ENCODE results near the gene ZNF559. TPM values are rescaled to one million over a fixed set of nuclear protein-coding genes. Genes with fewer than 3 reads are reported as not detected.

Gene ZNF559
- total RNA-seq, 4 donors from 2014 or later, result 1.4 to 3.8 (median 3.0) TPM

- Histone ChIP-seq H3K4me3 (peak within 1 kb of the TSS in 1 of 4 donors; percentile 21), H3K27me3 (no peaks in the 10 kb centered on the region), H3K36me3 (peaks cover 0 to 13% of the 10 kb centered on the region in 2 donors), H3K9me3 (peaks cover 0 to 18% (median 3%) of the 10 kb centered on the region in 3 donors), H3K27ac (no peak within 1 kb of the TSS), H3K4me1 (no peaks in the 10 kb centered on the region)
- DNase-seq (no peak), ATAC-seq (no peak)
- intact Hi-C loops (cut with DNase I; ENCODE audit: low total_unique reads), result no loop called here
- no peak for TF ChIP-seq POLR2A (IDR thresholded peaks at IDR 0.05)
- TF ChIP-seq, protein P1, sequence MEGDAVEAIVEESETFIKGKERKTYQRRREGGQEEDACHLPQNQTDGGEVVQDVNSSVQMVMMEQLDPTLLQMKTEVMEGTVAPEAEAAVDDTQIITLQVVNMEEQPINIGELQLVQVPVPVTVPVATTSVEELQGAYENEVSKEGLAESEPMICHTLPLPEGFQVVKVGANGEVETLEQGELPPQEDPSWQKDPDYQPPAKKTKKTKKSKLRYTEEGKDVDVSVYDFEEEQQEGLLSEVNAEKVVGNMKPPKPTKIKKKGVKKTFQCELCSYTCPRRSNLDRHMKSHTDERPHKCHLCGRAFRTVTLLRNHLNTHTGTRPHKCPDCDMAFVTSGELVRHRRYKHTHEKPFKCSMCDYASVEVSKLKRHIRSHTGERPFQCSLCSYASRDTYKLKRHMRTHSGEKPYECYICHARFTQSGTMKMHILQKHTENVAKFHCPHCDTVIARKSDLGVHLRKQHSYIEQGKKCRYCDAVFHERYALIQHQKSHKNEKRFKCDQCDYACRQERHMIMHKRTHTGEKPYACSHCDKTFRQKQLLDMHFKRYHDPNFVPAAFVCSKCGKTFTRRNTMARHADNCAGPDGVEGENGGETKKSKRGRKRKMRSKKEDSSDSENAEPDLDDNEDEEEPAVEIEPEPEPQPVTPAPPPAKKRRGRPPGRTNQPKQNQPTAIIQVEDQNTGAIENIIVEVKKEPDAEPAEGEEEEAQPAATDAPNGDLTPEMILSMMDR (IDR thresholded peaks at IDR 0.05 in 4 of 5, conservative IDR thresholded peaks at IDR 0.05 in 1 of 5), result no peak
- in situ Hi-C loops (cut with MboI; ENCODE audit: low sequenced_read_pairs in 4 of 4), result no loop called here
Measured at GRCh38 chr19:9362905-9363304, 38.9 kb downstream of the ZNF559 start, which contains the start of gene ZNF177. ZNF177 (plus strand) TSS chr19:9363013; CDS start chr19:9378312, 15,299 bp downstream.

GRCh38 chr19:9370738-9371619, 47.0 kb downstream of the ZNF559 start:
- Histone ChIP-seq H3K36me3 (peaks cover 0 to 30% of the 10 kb centered on the region in 2 donors), H3K27ac (no peak overlapping the region), H3K4me3 (no peak overlapping the region), H3K9me3 (peaks cover 0 to 34% (median 3%) of the 10 kb centered on the region in 3 donors), H3K27me3 (no peaks in the 10 kb centered on the region), H3K4me1 (no peaks in the 10 kb centered on the region)
- DNase-seq, result no peak
- no peak for ATAC-seq
- in situ Hi-C loops (cut with MboI; ENCODE audit: low sequenced_read_pairs in 4 of 4) (no loop called here), intact Hi-C loops (cut with DNase I; ENCODE audit: low total_unique reads) (no loop called here)
- TF ChIP-seq POLR2A (IDR thresholded peaks at IDR 0.05), result no peak
- TF ChIP-seq, protein P1 (IDR thresholded peaks at IDR 0.05 in 4 of 5, conservative IDR thresholded peaks at IDR 0.05 in 1 of 5), result no peak

- DNase-seq (no peak), ATAC-seq (no peak)
- Histone ChIP-seq H3K27me3 (no peaks in the 10 kb centered on the region), H3K4me3 (peak overlapping the region in 1 of 4 donors; percentile 42), H3K9me3 (peaks cover 0 to 87% (median 44%) of the 10 kb centered on the region in 3 donors), H3K4me1 (no peaks in the 10 kb centered on the region), H3K27ac (no peak overlapping the region), H3K36me3 (peaks cover 16 to 98% of the 10 kb centered on the region in 2 donors)
- intact Hi-C loops (cut with DNase I; ENCODE audit: low total_unique reads), result no loop called here
- in situ Hi-C loops (cut with MboI; ENCODE audit: low sequenced_read_pairs in 4 of 4), result no loop called here
- TF ChIP-seq, protein P1 (IDR thresholded peaks at IDR 0.05 in 4 of 5, conservative IDR thresholded peaks at IDR 0.05 in 1 of 5), result no peak
- TF ChIP-seq POLR2A (IDR thresholded peaks at IDR 0.05), result no peak
Measured at GRCh38 chr19:9381361-9381785, 57.4 kb downstream of the ZNF559 start.

Other genes with a start within 250 kb of the ZNF559 start
- gene OR1M1, start 237.1 kb upstream of the ZNF559 start, total RNA-seq, result not detected
- not detected for gene OR7G2, start 216.7 kb upstream of the ZNF559 start, total RNA-seq
- not detected for gene OR7G1, start 208.4 kb upstream of the ZNF559 start, total RNA-seq
- gene OR7G3, start 197.2 kb upstream of the ZNF559 start, total RNA-seq, result not detected
- 10 to 100 TPM in 3 of 4 donors, 1 to 10 TPM in 1; 9.1 to 15.0 (median 12.2) TPM for gene ZNF317, start 183.8 kb upstream of the ZNF559 start, total RNA-seq
- under 1 TPM in 2 of 4 donors, not detected in 2; 0.13 to 0.19 TPM for gene OR7D2, start 145.2 kb upstream of the ZNF559 start, total RNA-seq
- not detected for gene OR7D4, start 104.6 kb upstream of the ZNF559 start, total RNA-seq
- gene OR7E24, start 73.2 kb upstream of the ZNF559 start, total RNA-seq, result not detected
- gene ZNF699, start 14.3 kb upstream of the ZNF559 start, total RNA-seq, result 1 to 10 TPM in 3 of 4 donors, under 1 TPM in 1; 0.87 to 4.1 (median 1.8) TPM
- gene ZNF177, start 38.8 kb downstream of the ZNF559 start, total RNA-seq, result under 1 TPM; 0.19 to 0.56 (median 0.34) TPM
- 1 to 10 TPM; 3.7 to 7.0 (median 5.3) TPM for gene ZNF266, start 111.4 kb downstream of the ZNF559 start, total RNA-seq
- under 1 TPM in 1 of 4 donors, not detected in 3; 0.20 TPM for gene ZNF560, start 174.4 kb downstream of the ZNF559 start, total RNA-seq
- gene ZNF426, start 214.5 kb downstream of the ZNF559 start, total RNA-seq, result 1 to 10 TPM; 3.2 to 4.8 (median 3.8) TPM